ENCODE measurements around the gene UBR2. TPM values are rescaled to one million over a fixed set of nuclear protein-coding genes. Genes with fewer than 3 reads are reported as not detected.

UBR2 gene
- total and polyA plus RNA-seq, 9 of the 15 experiments (the other 6 are each of a cell fraction or from before 2014, with no cell fraction given), result 9.1 to 38.9 (median 23.4) TPM

DNA sequence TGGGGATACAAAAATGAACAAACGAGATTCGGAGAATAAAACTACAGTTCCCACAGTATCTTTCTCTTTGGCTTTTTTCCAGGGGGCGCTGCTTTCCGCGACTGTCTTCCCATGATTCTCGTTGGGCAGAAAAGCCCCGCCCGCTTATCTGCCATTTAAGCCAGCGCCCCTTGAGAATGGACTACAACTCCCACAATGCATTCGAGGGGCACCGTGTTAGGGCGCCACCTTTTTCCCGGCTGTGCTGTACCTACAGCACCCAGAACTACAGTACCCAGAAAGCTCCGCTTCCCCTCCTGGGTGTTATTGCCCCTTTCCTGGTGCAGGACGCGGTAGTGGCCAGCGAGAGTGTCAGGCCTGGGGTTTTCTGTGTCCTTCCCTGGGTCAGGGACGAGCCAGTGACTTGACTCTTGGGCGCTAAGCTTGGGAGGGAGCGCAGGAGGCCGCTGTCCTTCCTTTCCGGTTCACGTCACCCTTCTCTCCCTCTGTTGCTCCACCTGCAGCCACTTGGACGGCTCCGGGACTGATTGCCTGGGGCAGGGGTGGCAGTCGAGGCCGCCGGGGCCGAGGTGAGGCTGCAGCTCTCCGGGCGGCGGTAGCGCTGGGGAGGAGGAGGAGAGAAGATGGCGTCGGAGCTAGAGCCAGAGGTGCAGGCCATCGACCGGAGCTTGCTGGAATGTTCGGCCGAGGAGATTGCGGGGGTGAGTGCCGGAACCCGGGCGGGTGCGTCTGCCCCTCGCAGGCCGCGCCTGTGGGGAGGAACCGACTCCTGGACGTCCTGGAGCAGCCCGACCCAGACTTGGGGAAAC is at the start of gene UBR2 (continued):
- TF ChIP-seq, protein P1, sequence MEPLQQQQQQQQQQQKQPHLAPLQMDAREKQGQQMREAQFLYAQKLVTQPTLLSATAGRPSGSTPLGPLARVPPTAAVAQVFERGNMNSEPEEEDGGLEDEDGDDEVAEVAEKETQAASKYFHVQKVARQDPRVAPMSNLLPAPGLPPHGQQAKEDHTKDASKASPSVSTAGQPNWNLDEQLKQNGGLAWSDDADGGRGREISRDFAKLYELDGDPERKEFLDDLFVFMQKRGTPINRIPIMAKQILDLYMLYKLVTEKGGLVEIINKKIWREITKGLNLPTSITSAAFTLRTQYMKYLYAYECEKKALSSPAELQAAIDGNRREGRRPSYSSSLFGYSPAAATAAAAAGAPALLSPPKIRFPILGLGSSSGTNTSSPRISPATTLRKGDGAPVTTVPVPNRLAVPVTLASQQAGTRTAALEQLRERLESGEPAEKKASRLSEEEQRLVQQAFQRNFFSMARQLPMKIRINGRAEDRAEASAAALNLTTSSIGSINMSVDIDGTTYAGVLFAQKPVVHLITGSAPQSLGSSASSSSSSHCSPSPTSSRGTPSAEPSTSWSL (CRISPR knock-in tag; IDR thresholded peaks at IDR 0.05; ENCODE audit: borderline replicate concordance), result no peak
- TF ChIP-seq NR4A1 (CRISPR knock-in tag; IDR thresholded peaks at IDR 0.05) (peak; percentile 72; the same call in 1 of the 2 replicates), NR4A1 (tag; IDR thresholded peaks at IDR 0.05) (no peak), CEBPG (CRISPR knock-in tag; IDR thresholded peaks at IDR 0.05) (peak; percentile 50; the same call in 1 of the 2 replicates), CEBPG (tag; conservative IDR thresholded peaks at IDR 0.05 in 1 of 2, IDR thresholded peaks at IDR 0.05 in 1 of 2) (0 out of 4 replicates have a peak, but pooled peaks of 1 of the 2 experiments have one; percentile 30), TCFL5 (CRISPR knock-in tag; conservative IDR thresholded peaks at IDR 0.05) (no peak), DIDO1 (tag; IDR thresholded peaks at IDR 0.05; ENCODE audit: low read depth) (peak; percentile 69; the same call in 1 of the 2 replicates), GABPA (tag; conservative IDR thresholded peaks at IDR 0.05; ENCODE audit: low read depth) (peak; percentile 93), FOSL1 (tag; conservative IDR thresholded peaks at IDR 0.05) (peak; percentile 8; the same call in 1 of the 2 replicates), GATA2 (CRISPR knock-in tag; IDR thresholded peaks at IDR 0.05) (no peak; the same call in 1 of the 2 replicates), PHF8 (IDR thresholded peaks at IDR 0.05; ENCODE audit: borderline replicate concordance, low read length) (peak; percentile 95; the same call in 1 of the 2 replicates), CBFA2T3 (IDR thresholded peaks at IDR 0.05) (peak; percentile 18; the same call in 1 of the 2 replicates), HMGN3 (IDR thresholded peaks at IDR 0.05; ENCODE audit: borderline replicate concordance, extremely low read depth, insufficient read length, low read depth, low read length) (peak; percentile 60), ZNF717 (CRISPR knock-in tag; IDR thresholded peaks at IDR 0.05) (no peak), TAF1 (IDR thresholded peaks at IDR 0.05; ENCODE audit: control insufficient read depth, extremely low read depth, insufficient read depth, low read length, severe bottlenecking) (peak; percentile 87), EHMT2 (IDR thresholded peaks at IDR 0.05) (no peak)
- TF ChIP-seq, protein P2, sequence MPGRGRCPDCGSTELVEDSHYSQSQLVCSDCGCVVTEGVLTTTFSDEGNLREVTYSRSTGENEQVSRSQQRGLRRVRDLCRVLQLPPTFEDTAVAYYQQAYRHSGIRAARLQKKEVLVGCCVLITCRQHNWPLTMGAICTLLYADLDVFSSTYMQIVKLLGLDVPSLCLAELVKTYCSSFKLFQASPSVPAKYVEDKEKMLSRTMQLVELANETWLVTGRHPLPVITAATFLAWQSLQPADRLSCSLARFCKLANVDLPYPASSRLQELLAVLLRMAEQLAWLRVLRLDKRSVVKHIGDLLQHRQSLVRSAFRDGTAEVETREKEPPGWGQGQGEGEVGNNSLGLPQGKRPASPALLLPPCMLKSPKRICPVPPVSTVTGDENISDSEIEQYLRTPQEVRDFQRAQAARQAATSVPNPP (IDR thresholded peaks at IDR 0.05; ENCODE audit: borderline replicate concordance, insufficient read depth, insufficient read length), result no peak
- TF ChIP-seq, protein P3, sequence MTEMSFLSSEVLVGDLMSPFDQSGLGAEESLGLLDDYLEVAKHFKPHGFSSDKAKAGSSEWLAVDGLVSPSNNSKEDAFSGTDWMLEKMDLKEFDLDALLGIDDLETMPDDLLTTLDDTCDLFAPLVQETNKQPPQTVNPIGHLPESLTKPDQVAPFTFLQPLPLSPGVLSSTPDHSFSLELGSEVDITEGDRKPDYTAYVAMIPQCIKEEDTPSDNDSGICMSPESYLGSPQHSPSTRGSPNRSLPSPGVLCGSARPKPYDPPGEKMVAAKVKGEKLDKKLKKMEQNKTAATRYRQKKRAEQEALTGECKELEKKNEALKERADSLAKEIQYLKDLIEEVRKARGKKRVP (CRISPR knock-in tag; IDR thresholded peaks at IDR 0.05), result no peak
- TF ChIP-seq, protein P4, sequence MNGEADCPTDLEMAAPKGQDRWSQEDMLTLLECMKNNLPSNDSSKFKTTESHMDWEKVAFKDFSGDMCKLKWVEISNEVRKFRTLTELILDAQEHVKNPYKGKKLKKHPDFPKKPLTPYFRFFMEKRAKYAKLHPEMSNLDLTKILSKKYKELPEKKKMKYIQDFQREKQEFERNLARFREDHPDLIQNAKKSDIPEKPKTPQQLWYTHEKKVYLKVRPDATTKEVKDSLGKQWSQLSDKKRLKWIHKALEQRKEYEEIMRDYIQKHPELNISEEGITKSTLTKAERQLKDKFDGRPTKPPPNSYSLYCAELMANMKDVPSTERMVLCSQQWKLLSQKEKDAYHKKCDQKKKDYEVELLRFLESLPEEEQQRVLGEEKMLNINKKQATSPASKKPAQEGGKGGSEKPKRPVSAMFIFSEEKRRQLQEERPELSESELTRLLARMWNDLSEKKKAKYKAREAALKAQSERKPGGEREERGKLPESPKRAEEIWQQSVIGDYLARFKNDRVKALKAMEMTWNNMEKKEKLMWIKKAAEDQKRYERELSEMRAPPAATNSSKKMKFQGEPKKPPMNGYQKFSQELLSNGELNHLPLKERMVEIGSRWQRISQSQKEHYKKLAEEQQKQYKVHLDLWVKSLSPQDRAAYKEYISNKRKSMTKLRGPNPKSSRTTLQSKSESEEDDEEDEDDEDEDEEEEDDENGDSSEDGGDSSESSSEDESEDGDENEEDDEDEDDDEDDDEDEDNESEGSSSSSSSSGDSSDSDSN (IDR thresholded peaks at IDR 0.05; ENCODE audit: borderline replicate concordance in 1 of 2, low read depth in 2 of 2, low read length in 2 of 2), result peak; percentile 86 to 89
- TF ChIP-seq, protein P5, sequence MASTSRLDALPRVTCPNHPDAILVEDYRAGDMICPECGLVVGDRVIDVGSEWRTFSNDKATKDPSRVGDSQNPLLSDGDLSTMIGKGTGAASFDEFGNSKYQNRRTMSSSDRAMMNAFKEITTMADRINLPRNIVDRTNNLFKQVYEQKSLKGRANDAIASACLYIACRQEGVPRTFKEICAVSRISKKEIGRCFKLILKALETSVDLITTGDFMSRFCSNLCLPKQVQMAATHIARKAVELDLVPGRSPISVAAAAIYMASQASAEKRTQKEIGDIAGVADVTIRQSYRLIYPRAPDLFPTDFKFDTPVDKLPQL (IDR thresholded peaks at IDR 0.05; ENCODE audit: extremely low read depth, insufficient read length), result no peak
